AG08395 (cell line): ENCODE results near the gene TM7SF3.
"Not testable (repeated sequence)": the region's sequence is repeated elsewhere in the genome, so short reads cannot be mapped to it uniquely, and the experiment has no call there.

ENCODE experiments used
- DNase-seq: peaks from one replicate; pipeline ENCODE4 v3.0.0; 2012; ENCODE audit warnings: mixed read lengths, low spot score

The TM7SF3 gene, protein sequence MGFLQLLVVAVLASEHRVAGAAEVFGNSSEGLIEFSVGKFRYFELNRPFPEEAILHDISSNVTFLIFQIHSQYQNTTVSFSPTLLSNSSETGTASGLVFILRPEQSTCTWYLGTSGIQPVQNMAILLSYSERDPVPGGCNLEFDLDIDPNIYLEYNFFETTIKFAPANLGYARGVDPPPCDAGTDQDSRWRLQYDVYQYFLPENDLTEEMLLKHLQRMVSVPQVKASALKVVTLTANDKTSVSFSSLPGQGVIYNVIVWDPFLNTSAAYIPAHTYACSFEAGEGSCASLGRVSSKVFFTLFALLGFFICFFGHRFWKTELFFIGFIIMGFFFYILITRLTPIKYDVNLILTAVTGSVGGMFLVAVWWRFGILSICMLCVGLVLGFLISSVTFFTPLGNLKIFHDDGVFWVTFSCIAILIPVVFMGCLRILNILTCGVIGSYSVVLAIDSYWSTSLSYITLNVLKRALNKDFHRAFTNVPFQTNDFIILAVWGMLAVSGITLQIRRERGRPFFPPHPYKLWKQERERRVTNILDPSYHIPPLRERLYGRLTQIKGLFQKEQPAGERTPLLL

DNA sequence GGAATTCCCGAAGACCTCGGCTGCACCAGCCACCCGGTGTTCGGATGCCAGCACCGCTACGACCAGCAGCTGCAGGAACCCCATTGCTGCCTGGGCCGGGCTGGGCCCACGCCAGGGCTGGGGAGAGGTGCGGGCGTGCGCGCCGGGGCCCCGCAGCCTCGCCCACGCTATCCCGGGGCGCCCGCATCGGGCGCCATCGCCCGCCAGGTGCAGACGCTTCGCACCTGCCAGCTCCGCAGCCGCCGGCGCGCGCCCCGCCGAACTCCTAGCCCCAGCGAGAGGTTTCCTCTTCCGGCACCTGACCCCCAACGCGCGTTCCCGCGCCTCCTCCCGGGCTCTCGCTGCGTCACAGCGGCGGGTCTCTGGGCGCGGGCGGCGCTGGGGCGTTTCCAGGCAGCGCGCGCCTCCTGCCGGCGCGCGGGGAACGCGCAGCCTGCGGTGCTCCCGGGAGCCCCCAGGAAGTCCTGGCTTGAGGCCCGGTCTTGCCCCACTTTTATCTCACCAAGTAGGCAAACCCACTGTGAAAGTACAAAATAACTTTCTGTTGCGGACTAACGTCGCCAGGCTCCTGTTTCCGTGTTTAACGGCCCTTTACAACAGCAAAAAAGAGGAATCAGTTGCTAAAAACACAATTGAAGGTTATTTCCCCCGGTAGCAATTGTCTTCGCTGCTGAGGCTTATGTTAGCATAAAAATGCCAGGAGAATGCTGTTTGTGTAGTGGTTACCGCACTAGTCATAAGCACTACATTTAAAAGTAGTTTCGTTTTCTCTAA, at the start of gene TM7SF3:
Gene TM7SF3, minus strand, starts transcription at position 300 of the 774 bp plus-strand sequence. Its CDS starts 216 bp downstream, at position 84.
- DNase-seq, result peak; percentile 92

DNA sequence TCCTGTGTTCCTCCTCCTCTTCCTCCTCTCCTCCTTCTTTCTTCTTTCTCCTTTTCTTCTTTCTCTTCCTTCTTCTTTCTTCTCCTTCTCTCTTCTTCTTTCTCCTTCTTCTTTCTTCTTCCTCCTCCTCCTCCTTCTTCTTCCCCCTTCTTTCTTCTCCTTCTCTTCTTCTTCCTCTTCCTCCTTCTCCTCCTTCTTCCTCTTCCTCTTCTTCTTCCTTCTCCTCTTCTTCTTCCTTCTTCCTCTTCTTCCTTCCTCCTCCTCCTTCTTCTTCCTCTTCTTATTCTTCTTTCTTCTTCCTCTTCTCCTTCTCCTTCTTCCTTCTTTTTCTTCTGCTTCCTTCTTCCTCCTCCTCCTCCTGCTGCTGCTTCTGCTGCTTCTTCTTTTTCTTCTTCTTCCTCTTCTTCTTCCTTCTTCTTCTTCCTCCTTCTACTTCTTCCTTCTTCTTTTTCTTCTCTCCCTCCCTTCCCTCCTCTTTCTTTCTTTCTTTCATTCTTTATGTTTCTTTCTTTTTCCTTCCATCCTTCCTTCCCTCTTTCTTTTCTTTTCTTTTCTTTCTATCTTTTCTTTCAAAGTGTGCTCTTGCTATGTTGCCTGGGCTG, 49.2 kb upstream of the TM7SF3 start:
- no peak for DNase-seq

DNA sequence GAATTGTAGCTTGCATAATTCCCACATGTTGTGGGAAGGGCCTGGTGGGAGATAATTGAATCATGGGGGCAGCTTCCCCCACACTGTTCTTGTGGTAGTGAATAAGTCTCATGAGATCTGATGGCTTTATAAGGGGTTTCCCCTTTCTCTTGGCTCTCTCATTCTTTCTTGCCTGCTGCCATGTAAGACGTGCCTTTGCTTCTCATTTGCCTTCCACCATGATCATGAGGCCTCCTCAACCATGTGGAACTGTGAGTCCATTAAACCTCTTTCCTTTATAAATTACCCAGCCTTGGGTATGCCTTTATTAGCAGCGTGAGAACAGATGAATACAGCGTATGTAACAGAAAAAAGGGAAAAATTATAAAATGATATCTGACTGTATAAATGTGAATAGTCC, 47.1 kb upstream of the TM7SF3 start:
- DNase-seq, result no peak

DNA sequence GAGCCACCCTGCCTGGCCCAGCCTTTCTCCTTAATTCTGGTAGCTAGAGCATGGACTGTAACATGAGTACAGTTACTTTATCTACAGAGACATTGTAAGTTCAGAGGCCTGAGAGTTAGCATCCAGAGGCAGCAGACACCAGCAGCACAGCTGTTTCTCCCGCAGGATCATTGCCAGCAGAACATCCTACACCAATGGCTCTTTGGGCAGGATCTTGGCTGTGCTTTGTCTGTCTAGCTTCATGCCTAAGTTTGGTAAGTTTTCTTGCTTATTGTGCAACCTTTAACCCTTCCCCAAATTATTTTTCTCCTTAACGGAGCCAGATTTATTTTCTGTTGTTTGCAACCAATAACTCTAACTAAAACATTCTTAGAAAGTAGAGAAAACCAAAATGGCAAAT, 46.6 kb upstream of the TM7SF3 start:
- DNase-seq, result no peak

GRCh38 chr12:27057543-27057942, 43.4 kb upstream of the TM7SF3 start:
- DNase-seq, result no peak

DNA sequence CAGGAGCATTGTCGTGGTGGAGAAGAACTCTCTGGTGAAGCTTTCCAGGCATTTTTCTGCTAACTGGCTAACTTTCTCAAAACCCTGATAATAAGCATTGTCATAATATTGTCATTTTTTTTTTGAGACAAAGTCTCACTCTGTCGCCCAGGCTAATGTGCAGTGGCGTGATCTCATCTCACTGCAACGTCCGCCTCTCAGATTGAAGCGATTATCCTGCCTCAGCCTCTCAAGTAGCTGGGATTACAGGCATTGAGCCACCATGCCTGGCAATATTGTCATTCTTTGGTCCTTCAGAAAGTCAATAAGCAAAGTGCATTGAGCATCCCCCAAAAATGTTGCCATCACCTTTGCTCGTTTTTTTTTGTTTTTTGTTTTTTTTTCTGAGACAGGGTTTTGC, 41.8 kb upstream of the TM7SF3 start:
- no peak for DNase-seq

DNA sequence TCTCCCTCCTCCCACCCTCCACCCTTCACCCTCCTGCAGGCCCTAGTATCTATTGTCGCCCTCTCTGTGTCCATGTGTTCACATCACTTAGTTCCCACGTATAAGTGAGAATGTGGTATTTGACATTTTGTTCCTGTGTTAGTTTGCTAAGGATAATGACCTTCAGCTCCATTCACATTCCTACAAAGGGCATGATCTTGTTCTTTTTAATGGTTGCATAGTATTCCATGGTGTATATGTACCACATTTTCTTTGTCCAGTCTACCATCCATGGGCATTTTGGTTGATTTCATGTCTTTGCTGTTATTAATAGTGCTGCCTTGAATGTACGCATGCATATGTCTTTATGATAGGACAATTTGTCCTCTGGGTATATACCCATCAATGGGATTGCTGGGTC, 38.6 kb upstream of the TM7SF3 start:
- no peak for DNase-seq

DNA sequence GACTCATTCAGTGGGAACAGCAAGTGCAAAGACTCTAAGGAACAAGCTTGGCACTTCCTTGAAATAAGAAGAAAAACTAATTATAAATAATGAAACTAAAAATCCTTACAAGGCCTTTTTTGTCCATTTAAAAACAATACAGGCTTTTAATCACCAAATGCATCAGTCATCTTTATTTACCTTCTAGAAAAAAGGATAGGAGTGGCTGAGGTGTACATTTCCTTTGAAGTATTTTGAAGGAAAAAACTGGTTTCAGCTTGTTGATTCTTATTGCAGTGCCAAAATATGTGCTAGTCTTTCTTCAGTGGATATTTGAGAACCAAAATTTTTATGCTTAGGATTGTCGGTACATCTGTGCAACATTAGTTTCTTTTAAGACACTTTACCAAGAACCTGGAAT, 38.0 kb upstream of the TM7SF3 start:
- no peak for DNase-seq

DNA sequence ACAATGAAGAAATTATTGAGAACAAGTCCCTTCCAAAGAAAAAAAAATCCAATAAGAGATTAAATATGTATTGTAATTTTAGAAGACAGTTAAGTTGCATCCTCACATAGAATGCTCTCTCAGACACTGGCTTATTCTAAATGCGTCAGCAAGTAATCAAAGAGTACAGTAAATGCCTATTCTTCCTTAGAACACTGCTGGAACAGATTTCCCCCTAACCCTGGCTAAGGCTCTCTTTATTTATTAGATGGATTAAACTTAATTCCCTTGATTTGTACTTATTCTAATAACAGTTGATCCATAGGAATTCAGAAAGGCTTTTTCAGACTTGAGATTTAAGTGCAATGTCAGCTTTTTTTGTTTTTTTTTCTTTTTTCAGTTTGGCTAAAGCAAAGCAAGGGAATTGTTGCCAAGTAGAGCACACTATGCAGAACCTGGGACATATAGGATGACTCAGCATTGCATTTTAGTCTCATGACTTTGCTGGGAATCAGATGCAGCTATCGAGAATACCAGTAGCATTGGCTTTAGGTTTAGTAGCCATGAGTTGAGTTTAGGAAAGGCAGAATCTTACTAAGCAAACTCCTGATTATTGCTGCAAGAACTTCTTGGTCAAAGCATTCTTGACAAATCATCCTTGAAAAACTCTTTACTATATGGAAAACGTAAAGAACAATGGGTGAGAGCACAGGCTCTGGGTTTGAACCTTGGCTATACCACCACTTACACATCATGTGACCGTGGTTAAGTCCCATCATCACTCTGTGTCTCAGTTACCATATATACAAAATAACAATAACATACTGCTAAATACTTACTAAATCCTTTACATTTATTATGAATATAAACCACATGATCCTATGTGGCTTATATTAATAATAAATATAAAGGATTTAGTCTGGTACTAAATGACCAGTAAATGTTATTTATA, 34.9 kb upstream of the TM7SF3 start:
- DNase-seq, result peak; percentile 6

DNA sequence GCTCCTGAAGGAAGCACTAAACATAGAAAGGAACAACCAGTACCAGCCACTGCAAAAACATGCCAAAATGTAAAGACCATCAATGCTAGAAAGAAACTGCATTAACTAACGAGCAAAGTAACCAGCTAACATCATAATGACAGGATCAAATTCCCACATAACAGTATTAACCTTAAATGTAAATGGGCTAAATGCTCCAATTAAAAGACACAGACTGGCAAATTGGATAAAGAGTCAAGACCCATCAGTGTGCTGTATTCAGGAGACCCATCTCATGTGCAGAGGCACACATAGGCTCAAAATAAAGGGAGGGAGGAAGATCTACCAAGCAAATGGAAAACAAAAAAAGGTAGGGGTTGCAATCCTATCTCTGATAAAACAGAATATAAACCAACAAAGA, 27.8 kb upstream of the TM7SF3 start:
- not testable (repeated sequence) for DNase-seq

GRCh38 chr12:27040637-27041036, 26.5 kb upstream of the TM7SF3 start:
- not testable (repeated sequence) for DNase-seq

GRCh38 chr12:27034607-27035293, 20.6 kb upstream of the TM7SF3 start:
- no peak for DNase-seq

DNA sequence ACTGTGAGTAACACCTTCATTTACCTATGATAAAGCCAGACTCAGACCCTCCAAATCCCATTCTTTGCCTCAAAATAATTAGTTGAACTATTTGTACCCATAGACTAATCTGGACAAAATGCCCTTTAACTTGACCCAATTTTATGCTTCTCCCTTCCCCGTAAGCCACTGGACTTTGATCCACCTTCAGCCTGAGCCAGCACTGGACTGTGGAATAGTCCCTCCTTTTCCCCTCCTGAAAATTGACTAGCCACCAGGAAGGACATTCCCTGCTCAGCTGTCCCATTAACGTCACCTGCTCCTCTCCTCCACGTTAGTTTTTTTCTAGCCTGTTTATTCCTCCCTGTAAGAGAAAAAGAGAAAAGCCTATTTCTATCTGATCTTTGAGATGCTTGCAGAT, 18.5 kb upstream of the TM7SF3 start:
- no peak for DNase-seq

- DNase-seq, result no peak
Measured at GRCh38 chr12:27031531-27031930, 17.3 kb upstream of the TM7SF3 start.

DNA sequence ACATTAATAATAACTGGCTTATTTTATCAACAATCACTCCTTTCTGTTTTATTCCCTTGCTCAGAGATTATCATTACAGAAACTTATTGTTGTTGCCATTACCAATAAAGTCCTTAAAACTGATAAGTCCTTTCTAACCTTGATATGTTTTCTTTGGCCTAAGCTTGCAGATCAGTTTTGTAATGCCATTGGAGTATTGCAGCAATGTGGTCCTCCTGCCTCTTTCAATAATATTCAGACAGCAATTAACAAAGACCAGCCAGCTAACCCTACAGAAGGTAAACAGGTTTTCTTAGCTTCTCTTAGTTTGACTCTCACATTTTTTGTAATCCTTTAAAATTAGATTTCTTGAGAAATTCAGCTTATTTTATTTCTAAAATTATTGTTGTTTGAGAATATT, 12.1 kb upstream of the TM7SF3 start:
- no peak for DNase-seq

- no peak for DNase-seq
Measured at GRCh38 chr12:27025116-27025515, 10.9 kb upstream of the TM7SF3 start.

GRCh38 chr12:27024291-27024690, 10.1 kb upstream of the TM7SF3 start:
- DNase-seq, result no peak

DNA sequence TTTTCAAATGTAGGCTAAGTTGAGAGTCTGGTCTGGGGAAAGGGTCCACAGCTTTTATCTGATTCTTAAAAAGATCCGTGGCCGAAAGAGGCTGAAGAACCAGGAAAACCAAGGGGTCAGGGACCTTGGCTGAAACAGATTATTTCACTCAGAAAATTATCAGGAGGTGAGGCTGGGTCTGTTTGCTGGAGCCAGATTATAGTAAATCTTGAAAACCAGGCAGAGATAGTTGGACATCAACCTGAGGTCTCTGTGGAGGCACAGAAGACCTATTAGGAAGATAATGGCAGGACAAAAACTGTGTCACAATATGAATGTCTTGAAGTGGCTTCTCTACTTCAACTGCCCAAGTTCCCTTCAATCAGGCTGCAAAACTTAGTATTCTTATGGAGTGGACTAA, 6.6 kb upstream of the TM7SF3 start:
- no peak for DNase-seq

- no peak for DNase-seq
Measured at GRCh38 chr12:27018037-27018436, 3.9 kb upstream of the TM7SF3 start.

DNA sequence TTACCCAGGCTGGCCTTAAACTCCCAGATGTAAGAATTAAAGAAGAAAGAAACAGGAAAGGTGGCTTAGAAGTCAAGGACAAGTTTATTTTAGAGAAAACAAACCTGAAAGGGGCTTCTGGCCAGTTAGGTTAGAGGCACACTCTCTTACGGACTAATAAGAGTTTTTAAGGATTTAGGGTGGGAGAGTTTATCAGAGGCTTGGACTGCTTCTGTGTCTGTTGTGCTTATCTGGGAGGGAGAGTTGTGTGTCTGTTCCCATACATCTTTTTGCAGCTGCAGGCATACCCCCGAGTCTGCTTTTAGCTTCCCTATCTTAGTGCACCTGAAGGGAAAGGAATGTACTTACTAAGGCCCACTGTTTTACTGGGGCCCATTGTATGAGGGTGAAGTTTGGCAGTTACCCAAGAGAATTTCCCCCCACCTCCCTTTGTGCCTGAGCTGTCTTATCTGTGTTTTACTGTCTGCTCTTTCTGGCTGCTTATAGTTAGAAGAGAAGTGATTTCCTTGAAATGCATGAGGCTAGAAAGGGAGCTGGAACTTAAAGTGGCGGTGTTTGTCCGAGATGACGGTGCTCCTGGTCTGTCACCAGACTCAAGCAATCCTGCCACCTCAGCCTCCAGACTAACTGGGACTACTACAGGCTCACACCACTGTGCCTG, 3.1 kb upstream of the TM7SF3 start:
- not testable (repeated sequence) for DNase-seq
